Daoy (cell line): ENCODE data around the gene PCDHB1. TPM values are rescaled to one million over a fixed set of nuclear protein-coding genes. Genes with fewer than 3 reads are reported as not detected.
A peak's percentile ranks its signal among the peaks of the same experiment; 100 is the strongest.
"Not testable (repeated sequence)": the region's sequence is repeated elsewhere in the genome, so short reads cannot be mapped to it uniquely, and the experiment has no call there.

ENCODE experiments used
- DNase-seq: peaks from one replicate; pipeline ENCODE4 v3.0.0-alpha.2; 2015; ENCODE audit warnings: low read depth
- total RNA-seq: library from RNA; depleted of rRNA; stranded (reverse); fragments of >200 nt; shearing (Covaris generic); gene quantifications from 2 replicates; pipeline ENCODE4 v1.2.3, GENCODE V29; 2014; rRNA removed

Gene PCDHB1
- total RNA-seq, 1 experiment from 2014 or later, result 0.06 TPM

- DNase-seq, result no peak
Measured at GRCh38 chr5:141082228-141082627, 31.1 kb downstream of the PCDHB1 start.

GRCh38 chr5:141084487-141084989, 33.4 kb downstream of the PCDHB1 start:
- DNase-seq, result peak; percentile 82

GRCh38 chr5:141094481-141095262, 43.5 kb downstream of the PCDHB1 start, which contains the start of gene PCDHB2:
Gene PCDHB2, plus strand, starts transcription at chr5:141094615. Its CDS starts 176 bp downstream, at chr5:141094791.
- DNase-seq, result peak; percentile 88

- DNase-seq, result peak; percentile 9
Measured at GRCh38 chr5:141095263-141095641, 44.1 kb downstream of the PCDHB1 start.

GRCh38 chr5:141096181-141096580, 45.0 kb downstream of the PCDHB1 start:
- DNase-seq, result not testable (repeated sequence)

DNA sequence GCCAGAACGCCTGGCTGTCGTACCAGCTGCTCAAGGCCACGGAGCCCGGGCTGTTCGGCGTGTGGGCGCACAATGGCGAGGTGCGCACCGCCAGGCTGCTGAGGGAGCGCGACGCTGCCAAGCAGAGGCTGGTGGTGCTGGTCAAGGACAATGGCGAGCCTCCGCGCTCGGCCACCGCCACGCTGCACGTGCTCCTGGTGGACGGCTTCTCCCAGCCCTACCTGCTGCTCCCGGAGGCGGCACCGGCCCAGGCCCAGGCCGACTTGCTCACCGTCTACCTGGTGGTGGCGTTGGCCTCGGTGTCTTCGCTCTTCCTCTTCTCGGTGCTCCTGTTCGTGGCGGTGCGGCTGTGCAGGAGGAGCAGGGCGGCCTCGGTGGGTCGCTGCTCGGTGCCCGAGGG, 45.4 kb downstream of the PCDHB1 start:
- DNase-seq, result not testable (repeated sequence)

DNA sequence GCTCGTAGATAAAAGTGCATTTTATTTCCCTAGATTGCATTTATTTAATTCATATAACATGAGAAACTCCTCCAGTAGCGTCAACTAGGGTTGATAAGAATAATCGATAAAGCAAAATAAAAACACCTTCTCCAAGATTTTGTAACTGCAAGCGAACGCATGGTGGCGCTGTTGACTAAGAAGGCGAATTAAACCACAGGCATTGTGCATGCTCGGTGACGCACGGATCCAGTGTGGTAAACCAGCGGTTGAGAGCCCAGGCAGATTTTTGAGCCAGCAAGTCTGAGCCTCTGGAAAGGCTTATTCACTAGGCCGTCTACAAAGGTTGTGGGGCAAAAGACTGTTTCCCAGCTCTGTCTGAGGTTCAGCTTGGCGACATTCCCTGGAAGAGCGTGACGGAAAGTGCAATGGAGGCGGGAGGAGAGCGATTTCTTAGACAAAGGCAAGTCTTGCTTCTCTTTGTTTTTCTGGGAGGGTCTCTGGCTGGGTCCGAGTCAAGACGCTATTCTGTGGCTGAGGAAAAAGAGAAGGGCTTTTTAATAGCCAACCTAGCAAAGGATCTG, 49.1 kb downstream of the PCDHB1 start, which contains the start of gene PCDHB3:
TSS of gene PCDHB3 (plus strand) at position 231 of the 563 bp plus-strand sequence. CDS start at position 408, 177 bp downstream.
- peak; percentile 80 for DNase-seq

DNA sequence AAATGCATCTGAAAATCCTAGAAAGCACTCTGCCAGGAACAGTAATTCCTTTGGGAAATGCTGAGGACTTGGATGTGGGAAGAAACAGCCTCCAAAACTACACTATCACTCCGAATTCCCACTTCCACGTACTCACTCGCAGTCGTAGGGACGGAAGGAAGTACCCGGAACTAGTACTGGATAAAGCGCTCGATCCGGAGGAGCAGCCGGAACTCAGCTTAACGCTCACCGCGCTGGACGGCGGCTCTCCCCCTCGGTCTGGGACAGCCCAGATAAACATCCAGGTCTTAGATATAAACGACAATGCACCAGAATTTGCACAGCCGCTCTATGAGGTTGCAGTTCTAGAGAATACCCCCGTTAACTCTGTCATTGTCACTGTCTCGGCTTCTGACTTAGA, 49.9 kb downstream of the PCDHB1 start:
- DNase-seq, result no peak

GRCh38 chr5:141102070-141102469, 50.9 kb downstream of the PCDHB1 start:
- DNase-seq, result not testable (repeated sequence)

GRCh38 chr5:141102471-141102870, 51.3 kb downstream of the PCDHB1 start:
- not testable (repeated sequence) for DNase-seq

DNA sequence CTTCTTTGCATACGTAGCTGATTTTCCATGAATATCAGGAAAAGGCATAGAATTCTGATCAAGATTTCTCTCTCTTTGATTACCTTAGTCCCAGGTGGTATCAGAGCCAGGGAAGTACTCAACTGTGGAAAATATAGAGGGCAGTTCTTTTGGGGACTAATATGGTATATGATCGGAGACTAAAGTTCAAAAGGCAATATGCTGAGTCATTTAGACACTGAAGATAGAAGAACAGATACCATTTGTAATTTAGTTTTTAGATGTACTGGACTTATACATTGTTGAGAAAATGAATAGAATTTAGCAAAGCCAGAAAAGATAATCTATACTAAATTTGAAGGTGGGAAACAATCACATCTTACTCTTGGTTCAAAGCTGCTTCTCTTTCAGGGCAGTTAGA, 54.2 kb downstream of the PCDHB1 start:
- no peak for DNase-seq

Other genes starting within 250 kb of the PCDHB1 start
- gene PCDHA4, start 244.3 kb upstream of the PCDHB1 start, total RNA-seq, result 1.0 and 3.0 TPM in 2 replicates
- gene PCDHA5, start 229.8 kb upstream of the PCDHB1 start, total RNA-seq, result 0.39 and 0.69 TPM in 2 replicates
- gene PCDHA6, start 223.4 kb upstream of the PCDHB1 start, total RNA-seq, result 5.4 and 7.0 TPM in 2 replicates
- 0.71 and 0.97 TPM in 2 replicates for gene PCDHA7, start 217.1 kb upstream of the PCDHB1 start, total RNA-seq
- 0.06 TPM in 1 of 2 replicates, not detected in the other for gene PCDHA8, start 210.2 kb upstream of the PCDHB1 start, total RNA-seq
- gene PCDHA9, start 203.0 kb upstream of the PCDHB1 start, total RNA-seq, result 0.11 and 0.51 TPM in 2 replicates
- 0.68 and 3.3 TPM in 2 replicates for gene PCDHA10, start 195.5 kb upstream of the PCDHB1 start, total RNA-seq
- gene PCDHA11, start 182.4 kb upstream of the PCDHB1 start, total RNA-seq, result 1.9 and 2.0 TPM in 2 replicates
- 0.69 and 1.5 TPM in 2 replicates for gene PCDHA12, start 176.1 kb upstream of the PCDHB1 start, total RNA-seq
- 0.17 and 0.71 TPM in 2 replicates for gene PCDHA13, start 169.2 kb upstream of the PCDHB1 start, total RNA-seq
- gene PCDHAC1, start 125.1 kb upstream of the PCDHB1 start, total RNA-seq, result 1.6 and 3.1 TPM in 2 replicates
- 1.2 and 1.3 TPM in 2 replicates for gene PCDHAC2, start 84.9 kb upstream of the PCDHB1 start, total RNA-seq
- 12.1 and 22.4 TPM in 2 replicates for gene PCDHB2, start 43.2 kb downstream of the PCDHB1 start, total RNA-seq
- gene PCDHB3, start 49.1 kb downstream of the PCDHB1 start, total RNA-seq, result 0.11 and 0.24 TPM in 2 replicates
- 0.51 TPM in 2 replicates for gene PCDHB4, start 70.4 kb downstream of the PCDHB1 start, total RNA-seq
- gene PCDHB5, start 83.8 kb downstream of the PCDHB1 start, total RNA-seq, result 20.6 and 21.7 TPM in 2 replicates
- 0.69 and 2.9 TPM in 2 replicates for gene PCDHB6, start 98.7 kb downstream of the PCDHB1 start, total RNA-seq
- 2.6 and 3.9 TPM in 2 replicates for gene PCDHB7, start 121.3 kb downstream of the PCDHB1 start, total RNA-seq
- 6.7 and 8.3 TPM in 2 replicates for gene PCDHB8, start 126.4 kb downstream of the PCDHB1 start, total RNA-seq
- 4.3 and 4.8 TPM in 2 replicates for gene PCDHB16, start 131.0 kb downstream of the PCDHB1 start, total RNA-seq
- gene PCDHB9, start 135.8 kb downstream of the PCDHB1 start, total RNA-seq, result 0.40 and 1.6 TPM in 2 replicates
- gene PCDHB10, start 141.0 kb downstream of the PCDHB1 start, total RNA-seq, result 0.40 and 0.71 TPM in 2 replicates
- gene PCDHB11, start 148.3 kb downstream of the PCDHB1 start, total RNA-seq, result 0.40 and 1.1 TPM in 2 replicates
- 2.1 and 3.6 TPM in 2 replicates for gene PCDHB12, start 157.3 kb downstream of the PCDHB1 start, total RNA-seq
- gene PCDHB13, start 162.5 kb downstream of the PCDHB1 start, total RNA-seq, result 1.7 and 2.1 TPM in 2 replicates
- 1.0 and 1.5 TPM in 2 replicates for gene PCDHB14, start 172.0 kb downstream of the PCDHB1 start, total RNA-seq
- gene PCDHB15, start 194.0 kb downstream of the PCDHB1 start, total RNA-seq, result 0.21 and 0.86 TPM in 2 replicates